Breast epithelium (tissue), 4 donors: ENCODE data around the gene CIB4. TPM values are rescaled to one million over a fixed set of nuclear protein-coding genes. Genes with fewer than 3 reads are reported as not detected.

Experiments used
- DNase-seq, 2 donors: peaks; one replicate each; pipeline ENCODE4 v3.0.0-alpha.2; 2019; ENCODE audit warnings: low spot score in 2 of 2
- H3K27ac ChIP-seq, 2 donors: fragments of 200-600 bp; sonication (generic) in 1 of 2; one replicate each; pipeline ENCODE4 v1.5.1; 2016 to 2019; ENCODE audit warnings: mild to moderate bottlenecking in 1 of 2
- H3K27me3 ChIP-seq, 2 donors: fragments of 200-600 bp; sonication (generic) in 1 of 2; one replicate each; pipeline versions ENCODE4 v1.5.1 to v1.6.0; 2017 to 2019; ENCODE audit warnings: control low read depth in 1 of 2, mild to moderate bottlenecking in 1 of 2
- H3K36me3 ChIP-seq: fragments of 200-600 bp; one replicate; pipeline ENCODE4 v1.5.1; 2019
- H3K4me1 ChIP-seq, 2 donors: fragments of 200-600 bp; sonication (generic); one replicate each; pipeline ENCODE4 v1.5.1; 2016 to 2019; ENCODE audit warnings: control low read depth in 1 of 2
- H3K4me3 ChIP-seq, 3 donors: fragments of 200-600 bp; sonication (generic); 1 replicate in 2 of 3; 2 replicates in 1 of 3; pipeline ENCODE4 v1.5.1; 2016 to 2019; ENCODE audit warnings: mild to moderate bottlenecking in 3 of 3, moderate library complexity in 2 of 3
- H3K9me3 ChIP-seq, 2 donors: fragments of 200-600 bp; sonication (generic) in 1 of 2; one replicate each; pipeline ENCODE4 v1.5.1; 2016 to 2019; ENCODE audit warnings: control low read depth in 1 of 2
- POLR2A ChIP-seq: fragments of 450-650 bp; IDR thresholded peaks from one replicate; pipeline ENCODE4 v1.6.1; 2016; ENCODE audit warnings: antibody characterized with exemption, mild to moderate bottlenecking, moderate library complexity
- POLR2AphosphoS5 ChIP-seq, 3 donors: sonication (generic); formaldehyde crosslinking; IDR thresholded peaks; one replicate each; pipeline ENCODE4 v1.6.1; 2017; ENCODE audit warnings: antibody characterized with exemption in 3 of 3
- intact Hi-C: fragments of 100-400 bp; cut with DNase I; formaldehyde crosslinking; loops from one replicate; pipeline ENCODE4 v1.15.1; 2023; ENCODE audit warnings: low total_unique reads
- total RNA-seq, 3 donors: library from RNA; depleted of rRNA; stranded (reverse); fragments of >200 nt; gene quantifications; one replicate each; pipeline ENCODE4 v1.1.0, GENCODE V29; 2016
- TF ChIP-seq, protein P1 (sequence below), 3 donors: fragments of 450-650 bp; IDR thresholded peaks; one replicate each; pipeline ENCODE4 v1.5.1; 2016 to 2017; ENCODE audit warnings: antibody characterized with exemption in 3 of 3, mild to moderate bottlenecking in 3 of 3, moderate library complexity in 3 of 3

The CIB4 gene
- total RNA-seq, 3 donors from 2014 or later, result not detected

DNA sequence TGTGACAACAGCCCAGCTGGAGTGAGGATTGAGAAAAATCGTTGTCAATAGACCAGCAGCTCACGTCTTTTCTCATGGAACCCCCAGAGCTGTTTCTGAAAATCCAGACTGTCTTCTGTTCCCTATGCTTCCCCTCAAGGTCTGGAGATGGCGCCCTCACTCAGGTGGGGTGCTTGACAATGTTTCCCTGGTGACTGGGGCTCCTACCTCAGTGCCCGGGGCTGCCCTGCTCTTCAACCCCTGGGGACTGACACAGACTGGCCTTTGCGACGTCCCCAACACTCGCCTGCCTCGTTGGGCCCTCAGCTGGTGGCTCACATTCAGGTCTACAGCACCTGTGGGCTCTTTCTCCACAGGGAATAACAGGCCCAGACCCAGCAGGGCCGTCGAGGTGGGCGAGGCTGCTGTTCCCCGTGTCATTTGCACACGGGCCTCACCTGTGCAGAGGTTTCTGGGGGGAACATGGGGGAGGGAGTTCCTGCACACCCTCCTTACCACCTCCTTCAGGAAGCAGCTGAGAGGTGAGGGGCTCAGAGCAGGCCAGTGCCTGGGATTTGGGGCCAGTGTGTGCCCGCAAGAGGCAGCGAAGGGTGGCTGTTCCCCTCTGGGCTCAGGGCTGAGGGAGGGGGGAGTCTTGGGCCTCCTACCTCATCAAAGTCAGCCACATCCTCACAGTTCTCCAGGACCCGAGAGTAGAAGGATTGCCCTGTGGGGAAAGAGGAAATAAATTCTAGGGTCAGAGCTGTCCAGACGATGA is 103.9 kb downstream of the CIB4 start:
- intact Hi-C loops, result no loop called here
- no peak for TF ChIP-seq POLR2AphosphoS5 (IDR thresholded peaks at IDR 0.05)
- no peak for TF ChIP-seq POLR2A
- TF ChIP-seq, protein P1, sequence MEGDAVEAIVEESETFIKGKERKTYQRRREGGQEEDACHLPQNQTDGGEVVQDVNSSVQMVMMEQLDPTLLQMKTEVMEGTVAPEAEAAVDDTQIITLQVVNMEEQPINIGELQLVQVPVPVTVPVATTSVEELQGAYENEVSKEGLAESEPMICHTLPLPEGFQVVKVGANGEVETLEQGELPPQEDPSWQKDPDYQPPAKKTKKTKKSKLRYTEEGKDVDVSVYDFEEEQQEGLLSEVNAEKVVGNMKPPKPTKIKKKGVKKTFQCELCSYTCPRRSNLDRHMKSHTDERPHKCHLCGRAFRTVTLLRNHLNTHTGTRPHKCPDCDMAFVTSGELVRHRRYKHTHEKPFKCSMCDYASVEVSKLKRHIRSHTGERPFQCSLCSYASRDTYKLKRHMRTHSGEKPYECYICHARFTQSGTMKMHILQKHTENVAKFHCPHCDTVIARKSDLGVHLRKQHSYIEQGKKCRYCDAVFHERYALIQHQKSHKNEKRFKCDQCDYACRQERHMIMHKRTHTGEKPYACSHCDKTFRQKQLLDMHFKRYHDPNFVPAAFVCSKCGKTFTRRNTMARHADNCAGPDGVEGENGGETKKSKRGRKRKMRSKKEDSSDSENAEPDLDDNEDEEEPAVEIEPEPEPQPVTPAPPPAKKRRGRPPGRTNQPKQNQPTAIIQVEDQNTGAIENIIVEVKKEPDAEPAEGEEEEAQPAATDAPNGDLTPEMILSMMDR (IDR thresholded peaks at IDR 0.05), result no peak
- no peak for DNase-seq

DNA sequence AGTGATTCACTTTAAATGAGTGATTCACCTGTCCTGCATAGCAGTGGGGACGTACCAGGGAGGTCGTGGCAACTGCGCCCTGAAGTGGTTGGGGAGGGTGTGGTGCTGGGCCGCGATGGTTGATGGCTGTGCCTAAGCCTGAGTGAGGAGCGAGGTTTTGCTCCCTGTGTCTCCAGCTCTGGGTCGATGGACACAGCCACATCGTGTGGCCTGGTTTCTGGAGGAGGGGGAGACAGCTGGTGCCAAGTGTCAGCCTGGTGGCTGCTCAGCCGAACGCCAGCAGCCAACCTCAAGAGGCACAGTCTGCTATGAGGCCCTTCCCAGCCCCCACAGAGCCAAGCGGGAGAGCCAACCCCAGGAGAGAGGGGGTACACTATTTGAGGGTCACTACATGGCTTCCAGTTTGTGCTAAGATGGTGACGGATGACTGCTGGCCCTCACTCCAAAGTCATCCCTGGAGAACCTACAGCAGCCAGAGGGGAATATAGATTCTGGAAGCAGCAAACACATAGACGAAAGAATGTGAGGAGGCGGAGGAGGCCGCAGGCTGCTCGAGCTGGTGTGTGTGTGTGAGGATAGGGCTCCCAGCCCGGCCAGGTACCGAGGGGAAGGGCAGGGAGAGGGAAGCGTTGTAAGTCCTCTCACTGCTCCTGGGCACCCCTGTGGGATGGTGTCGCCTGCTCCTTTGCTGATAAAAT is 104.6 kb downstream of the CIB4 start:
- DNase-seq, result no peak
- no peak for TF ChIP-seq POLR2AphosphoS5 (IDR thresholded peaks at IDR 0.05)
- TF ChIP-seq POLR2A, result no peak
- TF ChIP-seq, protein P1 (IDR thresholded peaks at IDR 0.05), result no peak
- intact Hi-C loops, result no loop called here

More for the DNA sequence above, 103.9 kb downstream of the CIB4 start:
- H3K27ac ChIP-seq, result no peak overlapping the region
- no peaks in the 10 kb centered on the region for H3K27me3 ChIP-seq
- no peaks in the 10 kb centered on the region for H3K36me3 ChIP-seq
- no peaks in the 10 kb centered on the region for H3K9me3 ChIP-seq
- no peak overlapping the region for H3K4me3 ChIP-seq
- H3K4me1 ChIP-seq, result no peaks in the 10 kb centered on the region

GRCh38 chr2:26535663-26536275 is 105.4 kb downstream of the CIB4 start:
- Histone ChIP-seq H3K27ac (no peak overlapping the region), H3K4me3 (no peak overlapping the region), H3K9me3 (no peaks in the 10 kb centered on the region), H3K4me1 (no peaks in the 10 kb centered on the region), H3K36me3 (no peaks in the 10 kb centered on the region), H3K27me3 (no peaks in the 10 kb centered on the region)
- DNase-seq, result no peak
- intact Hi-C loops, result no loop called here
- TF ChIP-seq, protein P1 (IDR thresholded peaks at IDR 0.05), result no peak
- TF ChIP-seq POLR2AphosphoS5 (IDR thresholded peaks at IDR 0.05) (no peak), POLR2A (no peak)

More for the DNA sequence above, 104.6 kb downstream of the CIB4 start:
- Histone ChIP-seq H3K9me3 (no peaks in the 10 kb centered on the region), H3K27me3 (no peaks in the 10 kb centered on the region), H3K4me3 (no peak overlapping the region), H3K4me1 (no peaks in the 10 kb centered on the region), H3K36me3 (no peaks in the 10 kb centered on the region), H3K27ac (no peak overlapping the region)

- no peak overlapping the region for H3K4me3 ChIP-seq
- intact Hi-C loops, result no loop called here
- H3K27ac ChIP-seq, result no peak overlapping the region
- H3K27me3 ChIP-seq, result no peaks in the 10 kb centered on the region
- no peaks in the 10 kb centered on the region for H3K36me3 ChIP-seq
- DNase-seq, result no peak
- TF ChIP-seq, protein P1 (IDR thresholded peaks at IDR 0.05), result no peak
- TF ChIP-seq POLR2AphosphoS5 (IDR thresholded peaks at IDR 0.05), result no peak
- TF ChIP-seq POLR2A, result no peak
- no peaks in the 10 kb centered on the region for H3K4me1 ChIP-seq
- no peaks in the 10 kb centered on the region for H3K9me3 ChIP-seq
These were observed 106.1 kb downstream of the CIB4 start for GRCh38 chr2:26534865-26535662.
